ENCODE results near the gene NANS. TPM values are rescaled to one million over a fixed set of nuclear protein-coding genes. Genes with fewer than 3 reads are reported as not detected.
"Not testable (repeated sequence)": the region's sequence is repeated elsewhere in the genome, so short reads cannot be mapped to it uniquely, and the experiment has no call there.

Gene NANS
- total RNA-seq, 4 donors from 2014 or later = 37.5 to 187 (median 54.8) TPM

DNA sequence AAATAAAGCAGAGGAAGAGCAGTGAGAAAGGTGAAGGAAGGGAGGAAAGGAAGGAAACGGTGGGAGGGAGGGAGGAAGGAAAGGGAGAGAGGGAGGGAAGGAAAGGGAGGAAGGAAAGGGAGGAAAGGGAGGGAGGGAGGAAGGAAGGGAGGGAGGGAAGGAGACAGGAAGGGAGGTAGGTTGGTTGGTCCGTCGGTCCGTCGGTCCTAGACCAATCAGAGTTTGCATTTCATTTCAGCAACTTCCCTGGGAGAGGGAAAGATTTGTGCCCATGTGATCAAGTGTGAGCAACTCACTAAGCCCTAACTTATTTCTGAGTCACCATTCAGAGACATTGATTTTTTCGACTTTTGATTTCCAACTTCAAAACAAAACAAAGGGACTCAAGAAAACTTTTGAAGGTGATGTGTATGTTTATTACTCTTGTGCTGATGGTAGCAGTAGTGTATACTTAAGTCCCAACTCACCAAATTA, 18.8 kb downstream of the NANS start:
- Histone ChIP-seq H3K4me1 (no peaks in the 10 kb centered on the region), H3K9me3 (no peaks in the 10 kb centered on the region), H3K27ac (peak overlapping the region in 1 of 2 donors; percentile 60), H3K27me3 (no peaks in the 10 kb centered on the region), H3K36me3 (no peaks in the 10 kb centered on the region), H3K4me3 (no peak overlapping the region)
- no peak for DNase-seq
- intact Hi-C loops (cut with DNase I; ENCODE audit: low total_unique reads) = no loop called here
- TF ChIP-seq, protein P1, sequence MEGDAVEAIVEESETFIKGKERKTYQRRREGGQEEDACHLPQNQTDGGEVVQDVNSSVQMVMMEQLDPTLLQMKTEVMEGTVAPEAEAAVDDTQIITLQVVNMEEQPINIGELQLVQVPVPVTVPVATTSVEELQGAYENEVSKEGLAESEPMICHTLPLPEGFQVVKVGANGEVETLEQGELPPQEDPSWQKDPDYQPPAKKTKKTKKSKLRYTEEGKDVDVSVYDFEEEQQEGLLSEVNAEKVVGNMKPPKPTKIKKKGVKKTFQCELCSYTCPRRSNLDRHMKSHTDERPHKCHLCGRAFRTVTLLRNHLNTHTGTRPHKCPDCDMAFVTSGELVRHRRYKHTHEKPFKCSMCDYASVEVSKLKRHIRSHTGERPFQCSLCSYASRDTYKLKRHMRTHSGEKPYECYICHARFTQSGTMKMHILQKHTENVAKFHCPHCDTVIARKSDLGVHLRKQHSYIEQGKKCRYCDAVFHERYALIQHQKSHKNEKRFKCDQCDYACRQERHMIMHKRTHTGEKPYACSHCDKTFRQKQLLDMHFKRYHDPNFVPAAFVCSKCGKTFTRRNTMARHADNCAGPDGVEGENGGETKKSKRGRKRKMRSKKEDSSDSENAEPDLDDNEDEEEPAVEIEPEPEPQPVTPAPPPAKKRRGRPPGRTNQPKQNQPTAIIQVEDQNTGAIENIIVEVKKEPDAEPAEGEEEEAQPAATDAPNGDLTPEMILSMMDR (IDR thresholded peaks at IDR 0.05) = no peak
- TF ChIP-seq POLR2A (IDR thresholded peaks at IDR 0.05) = no peak

DNA sequence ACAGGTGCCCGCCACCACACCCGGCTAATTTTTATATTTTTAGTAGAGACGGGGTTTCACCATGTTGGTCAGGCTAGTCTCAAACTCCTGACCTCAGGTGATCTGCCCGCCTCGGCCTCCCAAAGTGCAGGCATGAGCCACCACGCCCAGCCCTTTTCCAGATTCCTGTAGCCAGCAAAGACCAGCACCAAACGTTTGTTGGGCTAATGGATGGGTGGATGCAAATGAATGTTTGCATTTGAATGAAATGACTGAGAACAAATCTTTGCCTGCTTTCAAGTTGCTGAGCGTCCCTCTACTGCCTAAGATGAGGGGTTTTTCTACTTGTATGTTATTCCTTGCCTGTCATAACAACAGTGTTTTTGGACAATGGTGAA, 20.0 kb downstream of the NANS start:
- H3K9me3 ChIP-seq = not testable (repeated sequence)

DNA sequence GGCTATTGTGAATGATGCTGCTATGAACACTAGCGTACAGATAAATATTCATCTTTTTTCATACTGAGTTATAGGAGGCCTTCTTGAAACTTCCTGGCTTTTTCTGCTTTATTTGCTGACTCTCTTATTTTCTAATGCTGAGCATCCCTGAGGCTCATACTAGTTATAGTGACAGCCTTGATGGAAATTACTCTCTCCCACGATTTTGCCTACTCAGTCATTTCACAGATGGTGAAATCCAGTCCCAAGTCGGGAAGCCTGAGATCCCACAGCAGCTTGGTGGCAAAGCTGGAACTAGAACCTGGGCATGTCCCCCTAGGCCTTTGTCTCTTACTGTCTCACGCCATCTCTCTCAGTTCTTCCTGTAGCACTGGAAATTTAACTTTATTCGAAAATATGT, 22.4 kb downstream of the NANS start:
- no peaks in the 10 kb centered on the region for H3K4me1 ChIP-seq
- H3K4me3 ChIP-seq = no peak overlapping the region
- no peaks in the 10 kb centered on the region for H3K27me3 ChIP-seq
- TF ChIP-seq POLR2A (IDR thresholded peaks at IDR 0.05) = no peak
- TF ChIP-seq, protein P1 (IDR thresholded peaks at IDR 0.05) = no peak
- H3K9me3 ChIP-seq = no peaks in the 10 kb centered on the region
- no peak overlapping the region for H3K27ac ChIP-seq
- intact Hi-C loops (cut with DNase I; ENCODE audit: low total_unique reads) = no loop called here
- H3K36me3 ChIP-seq = no peaks in the 10 kb centered on the region
- DNase-seq = no peak

More for the DNA sequence above, 20.0 kb downstream of the NANS start:
- H3K27ac ChIP-seq; H3K4me1 ChIP-seq; DNase-seq; H3K36me3 ChIP-seq; intact Hi-C loops (cut with DNase I; ENCODE audit: low total_unique reads); H3K27me3 ChIP-seq; H3K4me3 ChIP-seq: not testable (repeated sequence)

DNA sequence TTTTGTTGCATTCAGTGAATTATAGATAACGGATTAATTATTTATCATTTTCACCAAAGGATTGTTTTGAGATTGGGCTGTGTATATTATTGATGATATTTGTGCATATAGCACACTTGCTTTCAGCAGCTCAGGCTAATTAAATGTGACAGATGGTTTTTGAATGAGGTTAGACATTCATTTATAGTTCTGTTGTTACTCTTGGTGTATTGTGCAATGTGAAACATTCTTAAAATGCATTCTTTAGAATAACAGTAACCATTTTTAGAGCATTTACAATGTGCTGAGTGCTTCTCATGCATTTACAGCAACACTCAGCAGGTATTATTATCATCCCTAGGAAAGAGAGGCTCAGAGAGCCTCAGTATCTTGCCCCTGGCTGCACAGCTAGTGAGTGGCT, 23.8 kb downstream of the NANS start:
- no peaks in the 10 kb centered on the region for H3K27me3 ChIP-seq
- no peak for DNase-seq
- H3K27ac ChIP-seq = no peak overlapping the region
- no peak overlapping the region for H3K4me3 ChIP-seq
- intact Hi-C loops (cut with DNase I; ENCODE audit: low total_unique reads) = no loop called here
- TF ChIP-seq, protein P1 (IDR thresholded peaks at IDR 0.05) = no peak
- no peak for TF ChIP-seq POLR2A (IDR thresholded peaks at IDR 0.05)
- H3K4me1 ChIP-seq = no peaks in the 10 kb centered on the region
- no peaks in the 10 kb centered on the region for H3K36me3 ChIP-seq
- H3K9me3 ChIP-seq = no peaks in the 10 kb centered on the region

DNA sequence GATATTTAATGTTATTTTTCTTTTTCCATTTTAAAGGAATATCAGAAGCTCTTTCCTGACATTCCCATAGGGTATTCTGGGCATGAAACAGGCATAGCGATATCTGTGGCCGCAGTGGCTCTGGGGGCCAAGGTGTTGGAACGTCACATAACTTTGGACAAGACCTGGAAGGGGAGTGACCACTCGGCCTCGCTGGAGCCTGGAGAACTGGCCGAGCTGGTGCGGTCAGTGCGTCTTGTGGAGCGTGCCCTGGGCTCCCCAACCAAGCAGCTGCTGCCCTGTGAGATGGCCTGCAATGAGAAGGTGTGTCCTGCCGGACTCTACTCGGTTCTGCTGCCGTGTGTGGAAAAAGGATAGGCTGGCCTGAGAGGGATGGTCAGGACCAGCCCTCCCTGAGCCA, 24.2 kb downstream of the NANS start:
- intact Hi-C loops (cut with DNase I; ENCODE audit: low total_unique reads) = no loop called here
- H3K27ac ChIP-seq = peak overlapping the region in 1 of 2 donors; percentile 24
- H3K4me1 ChIP-seq = no peaks in the 10 kb centered on the region
- no peak for DNase-seq
- H3K36me3 ChIP-seq = no peaks in the 10 kb centered on the region
- no peaks in the 10 kb centered on the region for H3K9me3 ChIP-seq
- no peak for TF ChIP-seq POLR2A (IDR thresholded peaks at IDR 0.05)
- TF ChIP-seq, protein P1 (IDR thresholded peaks at IDR 0.05) = no peak
- H3K4me3 ChIP-seq = no peak overlapping the region
- H3K27me3 ChIP-seq = no peaks in the 10 kb centered on the region
